ENCODE measurements around the gene MCL1.

The MCL1 gene

GRCh38 chr1:150557813-150558212 lies 21.6 kb downstream of the MCL1 start (continued):
- no peak for TF ChIP-seq KLF1 (tag by site-specific recombination; IDR thresholded peaks at IDR 0.05)
- no peak for TF ChIP-seq GLIS2 (tag by site-specific recombination; IDR thresholded peaks at IDR 0.05)
- no peak for TF ChIP-seq ZNF239 (tag by site-specific recombination; IDR thresholded peaks at IDR 0.05)
- no peak for TF ChIP-seq ZNF248 (tag by site-specific recombination; IDR thresholded peaks at IDR 0.05)

- CTCF ChIA-PET, result interaction anchor here (0.6 to 4.3 kb wide), 2 partner anchors 9 to 17 kb away, joined by 3 to 135 read pairs; partner anchors contain the start of gene MCL1
- POLR2A ChIA-PET, result interaction anchor here (1.3 to 1.5 kb wide), 2 partner anchors 22 to 72 kb away, joined by 3 to 4 read pairs; partner anchors contain the start of genes ENSA and MCL1
- TF ChIP-seq PRDM4 (tag by site-specific recombination; IDR thresholded peaks at IDR 0.05), result no peak
- TF ChIP-seq AEBP2 (tag by site-specific recombination; IDR thresholded peaks at IDR 0.05; ENCODE audit: borderline replicate concordance), result no peak
- TF ChIP-seq ZNF366 (tag by site-specific recombination; conservative IDR thresholded peaks at IDR 0.05), result no peak
- no peak for TF ChIP-seq ZNF626 (tag by site-specific recombination; IDR thresholded peaks at IDR 0.05)
- TF ChIP-seq ZNF239 (tag by site-specific recombination; IDR thresholded peaks at IDR 0.05), result no peak
- no peak for TF ChIP-seq ZNF692 (tag by site-specific recombination; IDR thresholded peaks at IDR 0.05)
- no peak for TF ChIP-seq GLI4 (tag by site-specific recombination; IDR thresholded peaks at IDR 0.05)
- no peak for TF ChIP-seq ZBTB8A (tag by site-specific recombination; IDR thresholded peaks at IDR 0.05)
- no peak for TF ChIP-seq ZNF449 (tag by site-specific recombination; IDR thresholded peaks at IDR 0.05)
- no peak for TF ChIP-seq ZNF18 (tag by site-specific recombination; IDR thresholded peaks at IDR 0.05)
- no peak for TF ChIP-seq ZNF398 (tag by site-specific recombination; IDR thresholded peaks at IDR 0.05)
- no peak for TF ChIP-seq ZNF843 (tag by site-specific recombination; IDR thresholded peaks at IDR 0.05)
Measured at GRCh38 chr1:150557065-150557600, 22.3 kb downstream of the MCL1 start.

More at GRCh38 chr1:150557065-150557600, 22.3 kb downstream of the MCL1 start:
- H3K4me3 ChIP-seq (ENCODE audit: low read depth, low read length), result no peak overlapping the region
- no peak overlapping the region for H3K27ac ChIP-seq (ENCODE audit: extremely low read depth, low read depth, low read length)
- H3K9me3 ChIP-seq (ENCODE audit: control insufficient read depth, insufficient read depth, low read depth, low read length), result no peaks in the 10 kb centered on the region
- H3K36me3 ChIP-seq (ENCODE audit: control insufficient read depth in 2 of 2, insufficient read depth in 1 of 2, low read length in 2 of 2), result peaks cover 0 to 6% of the 10 kb centered on the region in 2 experiments; a peak in 1 of 3 replicates
- peaks cover under 1% of the 10 kb centered on the region; the same call in 1 of the 2 replicates for H3K4me1 ChIP-seq (ENCODE audit: control insufficient read depth, insufficient read depth, low read length)

All from HEK293 (cell line).